ENCODE data around the gene UBE2E2.

UBE2E2 gene

GRCh38 chr3:23202921-23203707, at the start of gene UBE2E2:
UBE2E2 (plus strand) TSS chr3:23203327.
- no peak for DNase-seq (ENCODE audit: extremely low read depth, low read depth)
- TF ChIP-seq, protein P1, sequence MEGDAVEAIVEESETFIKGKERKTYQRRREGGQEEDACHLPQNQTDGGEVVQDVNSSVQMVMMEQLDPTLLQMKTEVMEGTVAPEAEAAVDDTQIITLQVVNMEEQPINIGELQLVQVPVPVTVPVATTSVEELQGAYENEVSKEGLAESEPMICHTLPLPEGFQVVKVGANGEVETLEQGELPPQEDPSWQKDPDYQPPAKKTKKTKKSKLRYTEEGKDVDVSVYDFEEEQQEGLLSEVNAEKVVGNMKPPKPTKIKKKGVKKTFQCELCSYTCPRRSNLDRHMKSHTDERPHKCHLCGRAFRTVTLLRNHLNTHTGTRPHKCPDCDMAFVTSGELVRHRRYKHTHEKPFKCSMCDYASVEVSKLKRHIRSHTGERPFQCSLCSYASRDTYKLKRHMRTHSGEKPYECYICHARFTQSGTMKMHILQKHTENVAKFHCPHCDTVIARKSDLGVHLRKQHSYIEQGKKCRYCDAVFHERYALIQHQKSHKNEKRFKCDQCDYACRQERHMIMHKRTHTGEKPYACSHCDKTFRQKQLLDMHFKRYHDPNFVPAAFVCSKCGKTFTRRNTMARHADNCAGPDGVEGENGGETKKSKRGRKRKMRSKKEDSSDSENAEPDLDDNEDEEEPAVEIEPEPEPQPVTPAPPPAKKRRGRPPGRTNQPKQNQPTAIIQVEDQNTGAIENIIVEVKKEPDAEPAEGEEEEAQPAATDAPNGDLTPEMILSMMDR (IDR thresholded peaks at IDR 0.05; ENCODE audit: low read depth, low read length, missing control alignments), result no peak
- H3K4me3 ChIP-seq (replicated peaks; ENCODE audit: low read depth, low read length), result peak within 1 kb of the TSS; percentile 82

GRCh38 chr3:23153436-23153835, 49.7 kb upstream of the UBE2E2 start:
- no peak overlapping the region for H3K4me3 ChIP-seq (replicated peaks; ENCODE audit: low read depth, low read length)
- TF ChIP-seq, protein P1 (IDR thresholded peaks at IDR 0.05; ENCODE audit: low read depth, low read length, missing control alignments), result no peak
- no peak for DNase-seq (ENCODE audit: extremely low read depth, low read depth)

DNA sequence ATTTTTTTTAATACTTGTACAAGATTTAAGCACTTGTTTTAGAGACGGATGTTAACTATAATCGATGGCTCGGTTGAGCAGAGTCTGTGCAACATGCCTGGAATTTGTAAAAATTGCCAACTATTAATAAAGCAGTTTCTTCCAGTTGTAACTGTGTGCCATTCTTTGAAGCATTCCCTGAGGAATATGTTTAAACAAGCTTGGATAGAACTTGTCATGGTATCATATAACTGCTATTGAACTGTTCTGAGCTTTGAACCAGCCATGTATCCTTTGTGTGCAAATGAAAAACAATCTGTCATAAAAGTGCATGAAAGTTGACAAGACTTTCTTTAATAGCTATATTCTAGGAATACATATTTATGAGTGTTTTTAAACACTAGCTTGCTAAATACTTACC, 45.8 kb upstream of the UBE2E2 start:
- no peak for DNase-seq (ENCODE audit: extremely low read depth, low read depth)
- TF ChIP-seq, protein P1 (IDR thresholded peaks at IDR 0.05; ENCODE audit: low read depth, low read length, missing control alignments), result no peak
- H3K4me3 ChIP-seq (replicated peaks; ENCODE audit: low read depth, low read length), result no peak overlapping the region

GRCh38 chr3:23159929-23160328, 43.2 kb upstream of the UBE2E2 start:
- TF ChIP-seq, protein P1 (IDR thresholded peaks at IDR 0.05; ENCODE audit: low read depth, low read length, missing control alignments), result no peak
- no peak overlapping the region for H3K4me3 ChIP-seq (replicated peaks; ENCODE audit: low read depth, low read length)
- DNase-seq (ENCODE audit: extremely low read depth, low read depth), result peak; percentile 38

DNA sequence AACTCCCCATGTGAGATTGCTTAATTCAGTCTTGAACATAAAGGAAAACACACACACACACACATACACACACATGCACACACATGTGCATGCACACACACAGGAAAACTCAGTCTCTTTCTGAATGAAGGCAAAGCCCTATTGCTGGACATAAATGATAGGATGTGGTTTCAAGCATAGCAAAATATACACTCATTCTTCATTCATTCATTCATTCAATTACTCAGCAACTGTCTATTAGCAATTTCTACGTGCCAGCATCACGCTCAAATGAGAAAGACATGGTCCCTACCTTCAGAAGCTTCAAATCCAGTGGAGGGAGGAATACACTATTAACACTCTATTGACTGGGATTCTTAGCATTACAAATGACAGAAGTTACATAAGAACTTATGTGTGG, 41.8 kb upstream of the UBE2E2 start:
- no peak overlapping the region for H3K4me3 ChIP-seq (replicated peaks; ENCODE audit: low read depth, low read length)
- TF ChIP-seq, protein P1 (IDR thresholded peaks at IDR 0.05; ENCODE audit: low read depth, low read length, missing control alignments), result no peak
- no peak for DNase-seq (ENCODE audit: extremely low read depth, low read depth)

- no peak for DNase-seq (ENCODE audit: extremely low read depth, low read depth)
- TF ChIP-seq, protein P1 (IDR thresholded peaks at IDR 0.05; ENCODE audit: low read depth, low read length, missing control alignments), result no peak
- no peak overlapping the region for H3K4me3 ChIP-seq (replicated peaks; ENCODE audit: low read depth, low read length)
Observed at GRCh38 chr3:23161896-23162570, 41.1 kb upstream of the UBE2E2 start.

Measured in HFF-Myc (cell line).